VCaP (cell line): ENCODE data around the gene FATE1.

Source experiments
- H3K27ac ChIP-seq: fragments of 450-650 bp; 2 replicates; pipeline ENCODE4 v1.5.1; 2017
- CTCF ChIP-seq: fragments of 450-650 bp; conservative IDR thresholded peaks from 2 replicates; pipeline ENCODE4 v1.5.1; 2017; ENCODE audit warnings: mild to moderate bottlenecking, moderate library complexity

Gene FATE1

GRCh38 chrX:151715752-151716151 lies at the start of gene FATE1:
Gene FATE1, plus strand, starts transcription at chrX:151716035. Its CDS starts 85 bp downstream, at chrX:151716120.
- H3K27ac ChIP-seq, result no peak within 1 kb of the TSS
- no peak for TF ChIP-seq CTCF

GRCh38 chrX:151675121-151675746 lies 40.6 kb upstream of the FATE1 start:
- TF ChIP-seq CTCF, result no peak
- no peak overlapping the region for H3K27ac ChIP-seq

GRCh38 chrX:151676196-151676595 lies 39.6 kb upstream of the FATE1 start:
- no peak for TF ChIP-seq CTCF
- H3K27ac ChIP-seq, result no peak overlapping the region

GRCh38 chrX:151679798-151680402 lies 35.9 kb upstream of the FATE1 start:
- TF ChIP-seq CTCF, result no peak
- no peak overlapping the region for H3K27ac ChIP-seq

- H3K27ac ChIP-seq, result no peak overlapping the region
- TF ChIP-seq CTCF, result peak; percentile 69
Measured at GRCh38 chrX:151680805-151681204, 35.0 kb upstream of the FATE1 start.

- TF ChIP-seq CTCF, result no peak
- H3K27ac ChIP-seq, result no peak overlapping the region
Measured at GRCh38 chrX:151687635-151688034, 28.2 kb upstream of the FATE1 start.

- no peak for TF ChIP-seq CTCF
- no peak overlapping the region for H3K27ac ChIP-seq
Measured at GRCh38 chrX:151688695-151689094, 27.1 kb upstream of the FATE1 start.
